ENCODE measurements around the gene IRF6. TPM values are rescaled to one million over a fixed set of nuclear protein-coding genes. Genes with fewer than 3 reads are reported as not detected.

Gene IRF6
- total RNA-seq, 1 experiment from 2014 or later = 35.2 TPM

GRCh38 chr1:209778102-209778501, 27.8 kb downstream of the IRF6 start:
- H3K4me1 ChIP-seq (ENCODE audit: control insufficient read depth in 1 of 2, insufficient read depth in 2 of 2, low read length in 2 of 2) = no peaks in the 10 kb centered on the region
- H4K20me1 ChIP-seq (ENCODE audit: insufficient read depth) = no peaks in the 10 kb centered on the region
- TF ChIP-seq YY1 (IDR thresholded peaks at IDR 0.05; ENCODE audit: extremely low read depth, insufficient replicate concordance, low read depth, low read length) (no peak), RAD21 (IDR thresholded peaks at IDR 0.05; ENCODE audit: low read depth) (no peak), ZBTB33 (IDR thresholded peaks at IDR 0.05; ENCODE audit: extremely low read depth, insufficient replicate concordance, low read length) (no peak), EZH2 (IDR thresholded peaks at IDR 0.05) (no peak), ATF3 (IDR thresholded peaks at IDR 0.05) (no peak), EZH2phosphoT487 (IDR thresholded peaks at IDR 0.05; ENCODE audit: borderline replicate concordance) (no peak), REST (IDR thresholded peaks at IDR 0.05; ENCODE audit: low read depth) (no peak), POLR2A (IDR thresholded peaks at IDR 0.05; ENCODE audit: borderline replicate concordance, extremely low read depth, insufficient read depth, insufficient read length) (no peak), JUND (IDR thresholded peaks at IDR 0.05) (no peak), TCF7L2 (IDR thresholded peaks at IDR 0.05; ENCODE audit: borderline replicate concordance, extremely low read depth, insufficient read depth, insufficient read length) (no peak), CBX3 (IDR thresholded peaks at IDR 0.05; ENCODE audit: low read depth) (no peak), CEBPB (IDR thresholded peaks at IDR 0.05; ENCODE audit: low read depth) (no peak)
- H3K79me2 ChIP-seq (ENCODE audit: insufficient read depth, low read length) = peaks cover 5% of the 10 kb centered on the region; the same call in 1 of the 2 replicates
- no TSS peak for BruUV-seq (replicated peaks)
- intact Hi-C loops (cut with micrococcal nuclease) = no loop called here
- no peak overlapping the region for H3K4me2 ChIP-seq (ENCODE audit: low read length)
- H3K9ac ChIP-seq (ENCODE audit: low read length) = no peak overlapping the region
- ChIA-PET RAD21 (ENCODE audit: low non-redundant PET in 1 of 2, low total read pairs in 2 of 2, uncharacterized antibody in 2 of 2, unreplicated experiment in 2 of 2) (no interaction called here), POLR2A (no interaction called here), CTCF (no interaction called here)
- no peak overlapping the region for H3K27ac ChIP-seq (ENCODE audit: low read depth, low read length)
- no peaks in the 10 kb centered on the region for H3K9me2 ChIP-seq (ENCODE audit: insufficient read depth)
- no peak overlapping the region for H2AFZ ChIP-seq (ENCODE audit: low read depth, low read length, poor library complexity, severe bottlenecking)
- no peaks in the 10 kb centered on the region for H3K9me3 ChIP-seq (ENCODE audit: control insufficient read depth in 1 of 2, insufficient read depth in 1 of 2, low read depth in 1 of 2, low read length in 2 of 2)
- DNase-seq (ENCODE audit: low read depth, low spot score) (no peak), ATAC-seq (no peak)
- no peak overlapping the region for H3K4me3 ChIP-seq (replicated peaks in 1 of 2; ENCODE audit: low read depth in 1 of 2, low read length in 2 of 2)
- H3K36me3 ChIP-seq (ENCODE audit: control insufficient read depth in 1 of 2, insufficient read depth in 2 of 2, low read length in 2 of 2) = no peaks in the 10 kb centered on the region
- no peaks in the 10 kb centered on the region for H3K27me3 ChIP-seq (ENCODE audit: insufficient read depth, low read length)
